ENCODE results near the gene SGK2. TPM values are rescaled to one million over a fixed set of nuclear protein-coding genes. Genes with fewer than 3 reads are reported as not detected.

SGK2 gene
- total RNA-seq, 2 donors from 2014 or later: 80.2 to 82.3 TPM

- Histone ChIP-seq H3K4me1 (no peaks in the 10 kb centered on the region), H3K27ac (no peak overlapping the region), H3K27me3 (no peaks in the 10 kb centered on the region), H3K36me3 (no peaks in the 10 kb centered on the region), H3K9me3 (no peaks in the 10 kb centered on the region), H3K9ac (ENCODE audit: low read depth in 2 of 2, low read length in 2 of 2) (no peak overlapping the region), H3K4me3 (no peak overlapping the region)
- TF ChIP-seq CTCF (IDR thresholded peaks at IDR 0.05): no peak
- intact Hi-C loops (cut with DNase I): no loop called here
- DNase-seq: no peak
Observed at GRCh38 chr20:43515628-43516027, 43.2 kb upstream of the SGK2 start.

GRCh38 chr20:43516251-43516824 is 42.5 kb upstream of the SGK2 start:
- DNase-seq: no peak
- no peak for TF ChIP-seq CTCF (IDR thresholded peaks at IDR 0.05)
- no peak overlapping the region for H3K9ac ChIP-seq (ENCODE audit: low read depth in 2 of 2, low read length in 2 of 2)
- no peak overlapping the region for H3K4me3 ChIP-seq
- H3K36me3 ChIP-seq: no peaks in the 10 kb centered on the region
- no peaks in the 10 kb centered on the region for H3K27me3 ChIP-seq
- H3K27ac ChIP-seq: no peak overlapping the region
- intact Hi-C loops (cut with DNase I): no loop called here
- H3K4me1 ChIP-seq: no peaks in the 10 kb centered on the region
- H3K9me3 ChIP-seq: no peaks in the 10 kb centered on the region

- DNase-seq: no peak
- Histone ChIP-seq H3K27ac (no peak overlapping the region), H3K4me1 (no peaks in the 10 kb centered on the region), H3K27me3 (no peaks in the 10 kb centered on the region), H3K36me3 (no peaks in the 10 kb centered on the region), H3K4me3 (no peak overlapping the region), H3K9ac (ENCODE audit: low read depth in 2 of 2, low read length in 2 of 2) (no peak overlapping the region), H3K9me3 (no peaks in the 10 kb centered on the region)
- intact Hi-C loops (cut with DNase I): no loop called here
- TF ChIP-seq CTCF (IDR thresholded peaks at IDR 0.05): no peak
Observed at GRCh38 chr20:43520074-43520630, 38.7 kb upstream of the SGK2 start.

GRCh38 chr20:43525021-43525420 is 33.8 kb upstream of the SGK2 start:
- Histone ChIP-seq H3K4me1 (no peaks in the 10 kb centered on the region), H3K36me3 (no peaks in the 10 kb centered on the region), H3K27ac (no peak overlapping the region), H3K9me3 (no peaks in the 10 kb centered on the region), H3K4me3 (no peak overlapping the region), H3K27me3 (no peaks in the 10 kb centered on the region), H3K9ac (ENCODE audit: low read depth in 2 of 2, low read length in 2 of 2) (no peak overlapping the region)
- intact Hi-C loops (cut with DNase I): no loop called here
- DNase-seq: no peak
- TF ChIP-seq CTCF (IDR thresholded peaks at IDR 0.05): no peak

GRCh38 chr20:43528258-43528875 is 30.5 kb upstream of the SGK2 start:
- no peak overlapping the region for H3K9ac ChIP-seq (ENCODE audit: low read depth in 2 of 2, low read length in 2 of 2)
- TF ChIP-seq CTCF (IDR thresholded peaks at IDR 0.05): no peak
- no peak overlapping the region for H3K4me3 ChIP-seq
- H3K27me3 ChIP-seq: no peaks in the 10 kb centered on the region
- no peak overlapping the region for H3K27ac ChIP-seq
- H3K9me3 ChIP-seq: no peaks in the 10 kb centered on the region
- no peaks in the 10 kb centered on the region for H3K4me1 ChIP-seq
- H3K36me3 ChIP-seq: no peaks in the 10 kb centered on the region
- intact Hi-C loops (cut with DNase I): no loop called here
- no peak for DNase-seq
